DMS153 treated with DMSO at 0.1 percent for 48 hours (cell line): Measurements from ENCODE around the gene CRYBA1.
"Not testable (repeated sequence)": the region's sequence is repeated elsewhere in the genome, so short reads cannot be mapped to it uniquely, and the experiment has no call there.

Experiments
- DNase-seq: peaks from one replicate; lab custom pipeline; 2025; ENCODE audit not compliant: unreplicated experiment; lab: John Stamatoyannopoulos, UW

The CRYBA1 gene

GRCh38 chr17:29246628-29247027 is at the start of gene CRYBA1:
CRYBA1 (plus strand) TSS chr17:29246859; CDS start chr17:29246864, 5 bp downstream.
- no peak for DNase-seq

- DNase-seq = no peak
Observed at GRCh38 chr17:29197516-29198272, 49.0 kb upstream of the CRYBA1 start.

- DNase-seq = not testable (repeated sequence)
Observed at GRCh38 chr17:29204068-29204804, 42.4 kb upstream of the CRYBA1 start.

- no peak for DNase-seq
Observed at GRCh38 chr17:29205047-29205446, 41.6 kb upstream of the CRYBA1 start.

GRCh38 chr17:29207975-29208374 is 38.7 kb upstream of the CRYBA1 start:
- DNase-seq = no peak

- DNase-seq = no peak
Observed at GRCh38 chr17:29209073-29209472, 37.6 kb upstream of the CRYBA1 start.

- DNase-seq = no peak
Observed at GRCh38 chr17:29210879-29211278, 35.8 kb upstream of the CRYBA1 start.

- no peak for DNase-seq
Observed at GRCh38 chr17:29212094-29212631, 34.5 kb upstream of the CRYBA1 start.

GRCh38 chr17:29212681-29213121 is 34.0 kb upstream of the CRYBA1 start:
- no peak for DNase-seq

GRCh38 chr17:29214215-29215146 is 32.2 kb upstream of the CRYBA1 start:
- no peak for DNase-seq

- DNase-seq = no peak
Observed at GRCh38 chr17:29215174-29215573, 31.5 kb upstream of the CRYBA1 start.

- no peak for DNase-seq
Observed at GRCh38 chr17:29215717-29216116, 30.9 kb upstream of the CRYBA1 start.

GRCh38 chr17:29216181-29216580 is 30.5 kb upstream of the CRYBA1 start:
- no peak for DNase-seq

- DNase-seq = no peak
Observed at GRCh38 chr17:29216856-29217255, 29.8 kb upstream of the CRYBA1 start.

- peak; percentile 51 for DNase-seq
Observed at GRCh38 chr17:29219378-29220047, 27.1 kb upstream of the CRYBA1 start.

GRCh38 chr17:29221338-29221737 is 25.3 kb upstream of the CRYBA1 start:
- DNase-seq = not testable (repeated sequence)

- DNase-seq = no peak
Observed at GRCh38 chr17:29225396-29225795, 21.3 kb upstream of the CRYBA1 start.

GRCh38 chr17:29233301-29233700 is 13.4 kb upstream of the CRYBA1 start:
- DNase-seq = no peak

- not testable (repeated sequence) for DNase-seq
Observed at GRCh38 chr17:29234972-29235371, 11.7 kb upstream of the CRYBA1 start.

GRCh38 chr17:29235904-29236303 is 10.8 kb upstream of the CRYBA1 start:
- no peak for DNase-seq
